Fibroblast of skin of back (primary cell): Measurements from ENCODE around the gene CUTA.
"Not testable (repeated sequence)": the region's sequence is repeated elsewhere in the genome, so short reads cannot be mapped to it uniquely, and the experiment has no call there.

Experiments used
- DNase-seq: peaks from one replicate; pipeline ENCODE4 v3.0.0-alpha.2; 2013

Gene CUTA

GRCh38 chr6:33399881-33400280 lies 18.0 kb downstream of the CUTA start:
- not testable (repeated sequence) for DNase-seq

- not testable (repeated sequence) for DNase-seq
Observed at GRCh38 chr6:33398601-33399000, 19.3 kb downstream of the CUTA start.

- DNase-seq, result no peak
Observed at GRCh38 chr6:33397541-33397940, 20.4 kb downstream of the CUTA start.

GRCh38 chr6:33392979-33393378 lies 24.9 kb downstream of the CUTA start:
- no peak for DNase-seq

- no peak for DNase-seq
Observed at GRCh38 chr6:33392595-33392948, 25.3 kb downstream of the CUTA start.

GRCh38 chr6:33391922-33392594 lies 25.8 kb downstream of the CUTA start:
- DNase-seq, result peak; percentile 43

GRCh38 chr6:33391278-33391921 lies 26.5 kb downstream of the CUTA start, which contains the start of gene KIFC1:
Gene KIFC1, plus strand, starts transcription at chr6:33391823. Its CDS starts 163 bp downstream, at chr6:33391986.
- DNase-seq, result peak; percentile 100

- no peak for DNase-seq
Observed at GRCh38 chr6:33390767-33391277, 27.1 kb downstream of the CUTA start.

GRCh38 chr6:33390173-33390572 lies 27.7 kb downstream of the CUTA start:
- DNase-seq, result no peak

- peak; percentile 69 for DNase-seq
Observed at GRCh38 chr6:33384581-33385020, 33.3 kb downstream of the CUTA start.

GRCh38 chr6:33383427-33384185 lies 34.3 kb downstream of the CUTA start:
- DNase-seq, result no peak

- no peak for DNase-seq
Observed at GRCh38 chr6:33380272-33380981, 37.5 kb downstream of the CUTA start.

- not testable (repeated sequence) for DNase-seq
Observed at GRCh38 chr6:33379184-33379583, 38.7 kb downstream of the CUTA start.

GRCh38 chr6:33377171-33377570 lies 40.7 kb downstream of the CUTA start:
- no peak for DNase-seq

- peak; percentile 73 for DNase-seq
Observed at GRCh38 chr6:33375143-33375671, 42.7 kb downstream of the CUTA start.

GRCh38 chr6:33373960-33374910 lies 43.7 kb downstream of the CUTA start:
- DNase-seq, result no peak

GRCh38 chr6:33372526-33373123 lies 45.3 kb downstream of the CUTA start:
- no peak for DNase-seq

GRCh38 chr6:33371901-33372300 lies 46.0 kb downstream of the CUTA start:
- DNase-seq, result not testable (repeated sequence)

GRCh38 chr6:33367715-33368025 lies 50.2 kb downstream of the CUTA start:
- not testable (repeated sequence) for DNase-seq

GRCh38 chr6:33367009-33367714 lies 50.7 kb downstream of the CUTA start:
- no peak for DNase-seq
